RKO (cell line): ENCODE data around the gene MEGF6.

Experiments
- DNase-seq: peaks from one replicate; pipeline ENCODE4 v3.0.0-alpha.2; 2016; ENCODE audit warnings: low spot score

The MEGF6 gene

GRCh38 chr1:3504151-3504821 is 107.0 kb downstream of the MEGF6 start:
- peak; percentile 89 for DNase-seq

GRCh38 chr1:3503525-3503886 is 107.8 kb downstream of the MEGF6 start:
- DNase-seq, result no peak

- DNase-seq, result no peak
These were observed 108.4 kb downstream of the MEGF6 start for GRCh38 chr1:3502641-3503524.

- DNase-seq, result peak; percentile 27
These were observed 109.3 kb downstream of the MEGF6 start for GRCh38 chr1:3501856-3502640.

GRCh38 chr1:3501437-3501836 is 109.9 kb downstream of the MEGF6 start:
- no peak for DNase-seq

- no peak for DNase-seq
These were observed 111.0 kb downstream of the MEGF6 start for GRCh38 chr1:3500265-3500835.

- no peak for DNase-seq
These were observed 111.7 kb downstream of the MEGF6 start for GRCh38 chr1:3499611-3500010.

- no peak for DNase-seq
These were observed 112.3 kb downstream of the MEGF6 start for GRCh38 chr1:3498986-3499385.

GRCh38 chr1:3498246-3498930 is 112.9 kb downstream of the MEGF6 start:
- DNase-seq, result no peak

- no peak for DNase-seq
These were observed 113.8 kb downstream of the MEGF6 start for GRCh38 chr1:3497521-3497920.

GRCh38 chr1:3496916-3497315 is 114.4 kb downstream of the MEGF6 start:
- DNase-seq, result no peak

- no peak for DNase-seq
These were observed 115.2 kb downstream of the MEGF6 start for GRCh38 chr1:3495776-3496745.

GRCh38 chr1:3494321-3495308 is 116.7 kb downstream of the MEGF6 start:
- DNase-seq, result no peak

- no peak for DNase-seq
These were observed 118.6 kb downstream of the MEGF6 start for GRCh38 chr1:3492545-3493246.

GRCh38 chr1:3491291-3492246 is 119.7 kb downstream of the MEGF6 start:
- peak; percentile 51 for DNase-seq

- no peak for DNase-seq
These were observed 121.1 kb downstream of the MEGF6 start for GRCh38 chr1:3490046-3490745.

- no peak for DNase-seq
These were observed 122.9 kb downstream of the MEGF6 start for GRCh38 chr1:3488432-3488831.
